Right cardiac atrium (tissue), 5 donors: Measurements from ENCODE around the gene KERA. TPM values are rescaled to one million over a fixed set of nuclear protein-coding genes. Genes with fewer than 3 reads are reported as not detected.
"Not testable (repeated sequence)": the region's sequence is repeated elsewhere in the genome, so short reads cannot be mapped to it uniquely, and the experiment has no call there.

Source experiments
- ATAC-seq, 2 donors: fragments of 200-7000 bp; cut with Tn5 transposase; one replicate each; pipeline versions ENCODE4 v1.8.0 to v1.9.1; 2020; ENCODE audit warnings: moderate library complexity in 2 of 2, mild to moderate bottlenecking in 1 of 2
- DNase-seq, 3 donors: peaks; one replicate each; pipeline ENCODE4 v3.0.0-alpha.2; 2020
- H3K27ac ChIP-seq: one replicate; pipeline ENCODE4 v1.5.1; 2013; ENCODE audit warnings: mild to moderate bottlenecking, low read length, control low read depth, moderate library complexity
- H3K27me3 ChIP-seq: one replicate; pipeline ENCODE4 v1.6.1; 2013; ENCODE audit not compliant: control insufficient read depth, insufficient read depth
- H3K4me1 ChIP-seq: one replicate; pipeline ENCODE4 v1.6.1; 2013; ENCODE audit warnings: low read length; ENCODE audit not compliant: control insufficient read depth, insufficient read depth
- H3K4me3 ChIP-seq: one replicate; pipeline ENCODE4 v1.5.1; 2013; ENCODE audit warnings: low read length, control low read depth
- H3K9me3 ChIP-seq: one replicate; pipeline ENCODE4 v1.6.1; 2013; ENCODE audit warnings: low read length; ENCODE audit not compliant: control insufficient read depth
- WGBS: extraction: QIAGEN DNeasy Blood & Tissue Kit; methylation state at CpG from one replicate; pipeline ENCODE4 v1.1.7; 2013; 5-methylcytosine and 5-hydroxymethylcytosine counted together
- intact Hi-C, 4 donors: fragments of 100-400 bp; cut with DNase I; formaldehyde crosslinking; loops; one replicate each; pipeline versions ENCODE4 v1.11.0 to v1.14.0; 2022 to 2023
- polyA plus RNA-seq: library from polyadenylated mRNA; stranded (reverse); fragments of 200-250 nt; gene quantifications from one replicate; pipeline ENCODE4 v1.2.3, GENCODE V29; 2013
- total RNA-seq, 4 donors: library from RNA; stranded (reverse); fragmentation: NEBNext Ultra II Directional; extraction: Animal tissue kit (Norgen Biotek cat#: 25700); gene quantifications; one replicate each; pipeline ENCODE4 v1.2.1, GENCODE V29; 2021
- donor health status: healthy with polysubstance abuse.
- donor health status: DM: no; HTN: yes; CAD: no.
- donor health status: DM: no; HTN: no; CAD: no.
- donor health status: DM: no; HTN: yes; CAD: no; lungs with severe emphysema.
- donor health status: DM: yes; HTN: yes; CAD: no.

The KERA gene
- total and polyA plus RNA-seq, 5 donors = 0.02 TPM; not detected in 4

GRCh38 chr12:91098461-91098860, 40.6 kb upstream of the KERA start:
- ATAC-seq = no peak
- Histone ChIP-seq H3K4me3 (no peak overlapping the region), H3K27ac (no peak overlapping the region), H3K4me1 (no peaks in the 10 kb centered on the region), H3K27me3 (no peaks in the 10 kb centered on the region), H3K9me3 (no peaks in the 10 kb centered on the region)
- no peak for DNase-seq
- intact Hi-C loops = no loop called here

DNA sequence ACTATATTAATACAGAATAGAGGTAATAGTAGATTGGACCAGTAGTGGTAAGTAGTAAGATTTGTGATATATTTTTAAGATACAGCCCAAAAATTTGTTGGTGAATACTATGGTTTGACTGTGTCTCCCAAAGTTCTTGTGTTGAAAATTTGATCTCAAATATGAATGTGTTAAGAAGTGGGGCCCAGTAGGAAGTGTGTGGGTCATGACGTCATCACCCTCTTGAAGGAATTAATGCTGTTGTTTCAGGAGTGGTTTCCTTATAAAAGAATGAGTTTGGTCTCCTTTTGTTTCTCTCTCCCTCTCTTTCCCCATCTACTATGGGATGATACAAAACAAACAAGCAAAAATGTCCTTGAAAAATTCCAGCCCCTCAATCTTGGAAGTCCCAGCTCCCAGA, 37.1 kb upstream of the KERA start:
- Histone ChIP-seq H3K4me3 (no peak overlapping the region), H3K9me3 (no peaks in the 10 kb centered on the region), H3K27me3 (no peaks in the 10 kb centered on the region), H3K4me1 (no peaks in the 10 kb centered on the region), H3K27ac (no peak overlapping the region)
- intact Hi-C loops = no loop called here
- WGBS = 73% methylated on average over 1 of the region's 1 CpG
- ATAC-seq (no peak), DNase-seq (no peak)

DNA sequence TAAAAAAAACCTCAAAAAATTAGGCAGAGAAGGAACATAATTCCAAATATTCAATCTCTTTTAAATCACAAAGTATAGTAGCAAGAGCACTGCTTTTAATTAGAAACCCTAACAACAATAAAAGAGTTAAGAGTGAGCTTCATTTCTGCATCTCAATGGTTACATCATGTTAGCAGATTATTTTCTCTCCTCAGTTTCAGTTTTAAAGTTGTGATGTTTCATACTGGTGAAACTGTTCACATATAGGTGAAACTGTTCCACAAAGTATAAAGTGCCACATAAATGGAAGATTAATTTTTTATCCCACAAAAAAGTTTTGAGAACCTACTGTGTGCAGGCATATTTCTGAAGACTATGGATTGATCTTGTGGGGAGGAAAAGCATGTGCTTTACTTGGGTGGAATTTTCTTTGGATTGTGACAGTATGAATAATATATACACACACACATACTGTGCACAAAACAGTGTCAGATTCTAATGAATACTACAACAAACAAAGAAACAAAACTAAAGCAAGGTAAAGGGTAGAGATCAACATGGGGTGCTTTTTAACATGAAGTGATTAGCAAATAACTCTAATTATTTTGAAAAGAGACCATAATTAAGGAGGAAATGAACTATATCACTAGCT, 36.3 kb upstream of the KERA start:
- H3K27ac ChIP-seq = no peak overlapping the region
- ATAC-seq (no peak), DNase-seq (no peak)
- intact Hi-C loops = no loop called here
- no peak overlapping the region for H3K4me3 ChIP-seq
- H3K9me3 ChIP-seq = no peaks in the 10 kb centered on the region
- H3K4me1 ChIP-seq = no peaks in the 10 kb centered on the region
- no peaks in the 10 kb centered on the region for H3K27me3 ChIP-seq

GRCh38 chr12:91093341-91093740, 35.5 kb upstream of the KERA start:
- intact Hi-C loops = no loop called here
- 50% methylated on average over 4 of the region's 4 CpGs for WGBS
- H3K9me3 ChIP-seq = no peaks in the 10 kb centered on the region
- no peak overlapping the region for H3K27ac ChIP-seq
- H3K27me3 ChIP-seq = no peaks in the 10 kb centered on the region
- ATAC-seq (no peak), DNase-seq (no peak)
- peak overlapping the region; percentile 25 for H3K4me3 ChIP-seq
- H3K4me1 ChIP-seq = no peaks in the 10 kb centered on the region

GRCh38 chr12:91091916-91092715, 34.3 kb upstream of the KERA start:
- ATAC-seq (no peak), DNase-seq (no peak)
- Histone ChIP-seq H3K27me3 (no peaks in the 10 kb centered on the region), H3K4me1 (no peaks in the 10 kb centered on the region), H3K9me3 (no peaks in the 10 kb centered on the region), H3K27ac (no peak overlapping the region), H3K4me3 (no peak overlapping the region)
- intact Hi-C loops = no loop called here
- 69% methylated on average over 6 of the region's 6 CpGs for WGBS

DNA sequence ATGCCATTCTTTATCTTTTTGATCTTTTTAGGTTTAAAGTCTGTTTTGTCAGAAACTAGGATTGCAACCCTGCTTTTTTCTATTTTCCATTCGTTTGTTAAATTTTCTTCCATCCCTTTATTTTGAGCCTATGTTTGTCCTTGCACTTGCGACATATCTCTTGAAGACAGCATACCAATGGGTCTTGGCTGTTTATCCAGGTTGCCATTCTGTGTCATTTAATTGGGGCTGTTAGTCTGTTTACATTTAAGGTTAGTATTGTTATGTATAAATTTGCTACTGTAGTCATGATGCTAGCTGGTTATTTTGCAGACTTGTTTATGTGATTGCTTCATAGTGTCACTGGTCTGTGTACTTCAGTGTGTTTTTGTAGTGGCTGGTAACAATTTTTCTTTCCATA, 32.1 kb upstream of the KERA start:
- intact Hi-C loops, H3K4me3 ChIP-seq, DNase-seq, H3K4me1 ChIP-seq, H3K27me3 ChIP-seq, H3K27ac ChIP-seq, H3K9me3 ChIP-seq, ATAC-seq: not testable (repeated sequence)
- WGBS = 96% methylated on average over 2 of the region's 2 CpGs

DNA sequence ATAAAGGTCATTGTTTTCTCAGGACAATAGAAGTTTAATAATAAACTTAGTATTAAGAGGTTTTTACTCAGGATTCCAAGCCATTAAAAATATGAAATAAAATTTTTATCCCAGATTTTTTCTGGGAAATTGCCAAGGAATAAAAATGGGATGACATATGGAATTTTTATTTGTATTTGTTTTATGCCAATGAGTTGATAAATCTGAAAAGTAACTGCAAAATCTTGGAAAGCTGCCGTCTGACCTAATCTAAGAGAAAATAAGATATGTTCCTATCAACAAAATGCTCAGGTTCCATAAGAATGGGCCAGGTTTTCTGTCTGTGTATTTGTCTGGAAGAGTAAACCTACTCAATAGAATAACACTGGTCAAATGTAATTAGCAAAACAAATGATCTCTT, 22.2 kb upstream of the KERA start:
- DNase-seq (no peak), ATAC-seq (no peak)
- Histone ChIP-seq H3K27ac (no peak overlapping the region), H3K4me1 (no peaks in the 10 kb centered on the region), H3K27me3 (no peaks in the 10 kb centered on the region), H3K4me3 (no peak overlapping the region), H3K9me3 (no peaks in the 10 kb centered on the region)
- 58% methylated on average over 1 of the region's 1 CpG for WGBS
- intact Hi-C loops = no loop called here

- Histone ChIP-seq H3K9me3 (no peaks in the 10 kb centered on the region), H3K27me3 (no peaks in the 10 kb centered on the region), H3K27ac (no peak overlapping the region), H3K4me1 (no peaks in the 10 kb centered on the region), H3K4me3 (no peak overlapping the region)
- intact Hi-C loops = no loop called here
- ATAC-seq = no peak
- WGBS = 46% methylated on average over 1 of the region's 1 CpG
- DNase-seq = no peak
Observed at GRCh38 chr12:91078501-91078900, 20.7 kb upstream of the KERA start.

GRCh38 chr12:91077228-91077954, 19.6 kb upstream of the KERA start:
- 90% methylated on average over 5 of the region's 5 CpGs for WGBS
- ATAC-seq = no peak
- Histone ChIP-seq H3K9me3 (no peaks in the 10 kb centered on the region), H3K27me3 (no peaks in the 10 kb centered on the region), H3K4me3 (no peak overlapping the region), H3K4me1 (no peaks in the 10 kb centered on the region), H3K27ac (no peak overlapping the region)
- DNase-seq = no peak
- intact Hi-C loops = no loop called here

DNA sequence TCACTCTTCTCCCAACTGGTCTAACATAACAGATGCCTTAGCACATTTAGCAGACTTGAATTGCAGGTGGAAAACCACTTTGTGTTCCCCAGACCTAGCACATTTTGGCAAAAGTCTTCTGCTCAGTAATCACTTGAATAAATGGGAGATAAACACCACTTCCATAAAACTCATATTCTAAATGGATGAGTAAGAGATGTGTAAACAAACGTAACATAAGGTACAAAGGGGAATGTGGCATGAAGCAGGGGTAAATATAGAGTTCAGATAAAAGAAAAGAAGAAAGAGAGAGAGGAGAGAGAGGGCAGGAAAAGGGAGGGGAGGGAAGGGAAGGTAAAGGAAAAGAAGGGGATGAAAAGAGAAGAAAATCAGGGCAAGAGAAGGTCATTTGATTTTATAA, 17.0 kb upstream of the KERA start:
- intact Hi-C loops = no loop called here
- Histone ChIP-seq H3K27ac (no peak overlapping the region), H3K9me3 (no peaks in the 10 kb centered on the region), H3K27me3 (no peaks in the 10 kb centered on the region), H3K4me1 (no peaks in the 10 kb centered on the region), H3K4me3 (no peak overlapping the region)
- ATAC-seq (no peak), DNase-seq (no peak)
- WGBS = 68% methylated on average over 1 of the region's 1 CpG

- Histone ChIP-seq H3K4me1 (no peaks in the 10 kb centered on the region), H3K27me3 (no peaks in the 10 kb centered on the region), H3K4me3 (peak overlapping the region; percentile 3), H3K9me3 (no peaks in the 10 kb centered on the region), H3K27ac (no peak overlapping the region)
- peak; percentile 59 to 91 for ATAC-seq
- intact Hi-C loops = no loop called here
- 56% methylated on average over 6 of the region's 6 CpGs for WGBS
- peak in 2 of 3 donors; percentile 13 to 30 for DNase-seq
Observed at GRCh38 chr12:91074154-91074709, 16.4 kb upstream of the KERA start.
